ENCODE results near the gene CYP2U1.

DNA sequence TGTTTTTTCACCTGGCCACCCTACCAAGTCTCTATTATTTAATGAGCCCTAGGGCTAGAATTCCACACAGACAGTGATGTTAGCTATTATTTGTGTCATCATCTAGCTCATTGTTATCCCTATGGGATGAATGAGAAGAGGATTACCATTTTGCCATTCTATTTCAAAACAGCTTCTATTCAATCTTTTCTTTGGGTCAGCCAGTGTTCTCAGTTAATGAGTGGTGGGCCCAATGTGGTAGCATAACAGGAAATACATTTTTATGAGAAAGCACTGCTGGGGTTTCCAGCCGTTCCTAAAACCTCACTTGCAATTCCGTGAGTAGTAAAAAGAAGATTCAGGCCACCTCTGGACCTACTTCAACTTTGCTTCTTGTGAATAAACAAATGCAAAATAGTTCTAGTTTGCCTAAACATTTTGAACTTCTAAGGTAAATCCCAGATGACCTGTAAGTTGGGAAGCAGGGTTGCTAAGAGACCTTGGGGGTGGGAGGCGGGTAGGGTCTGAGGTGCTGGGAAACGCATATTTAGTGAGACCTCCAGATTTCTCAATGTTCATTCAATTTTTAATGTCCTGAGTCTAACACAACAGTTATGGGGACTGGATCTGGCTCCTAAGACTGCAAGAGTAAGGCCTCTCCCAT, 24.8 kb upstream of the CYP2U1 start:
- TF ChIP-seq CTCF (IDR thresholded peaks at IDR 0.05): no peak
- TF ChIP-seq POLR2AphosphoS5 (IDR thresholded peaks at IDR 0.05): no peak
- TF ChIP-seq POLR2A (IDR thresholded peaks at IDR 0.05): no peak
- TF ChIP-seq EP300 (IDR thresholded peaks at IDR 0.05): no peak
